GM10266 (cell line): ENCODE measurements around the gene OCA2.

Experiments used
- DNase-seq: peaks from one replicate; pipeline ENCODE4 v3.0.0; 2012; ENCODE audit errors: extremely low spot score
- CTCF ChIP-seq: IDR thresholded peaks from 2 replicates; pipeline ENCODE4 v1.5.1; 2012; ENCODE audit warnings: mild to moderate bottlenecking, low read depth; ENCODE audit not compliant: control insufficient read depth, insufficient read depth; ENCODE audit errors: missing control alignments

Gene OCA2

GRCh38 chr15:28066231-28066630 lies 32.9 kb downstream of the OCA2 start:
- TF ChIP-seq CTCF, result no peak
- DNase-seq, result no peak

GRCh38 chr15:28060005-28060404 lies 39.1 kb downstream of the OCA2 start:
- no peak for DNase-seq
- no peak for TF ChIP-seq CTCF

- no peak for TF ChIP-seq CTCF
- no peak for DNase-seq
These were observed 41.0 kb downstream of the OCA2 start for GRCh38 chr15:28058082-28058481.

GRCh38 chr15:28051955-28052633 lies 47.0 kb downstream of the OCA2 start:
- DNase-seq, result no peak
- no peak for TF ChIP-seq CTCF

GRCh38 chr15:28049581-28049980 lies 49.5 kb downstream of the OCA2 start:
- no peak for DNase-seq
- TF ChIP-seq CTCF, result no peak

GRCh38 chr15:28047277-28047676 lies 51.8 kb downstream of the OCA2 start:
- no peak for DNase-seq
- no peak for TF ChIP-seq CTCF

- TF ChIP-seq CTCF, result no peak
- no peak for DNase-seq
These were observed 54.9 kb downstream of the OCA2 start for GRCh38 chr15:28044121-28044672.
